ENCODE results near the gene TMEM169.

TMEM169 gene

GRCh38 chr2:216107320-216107719, 25.6 kb downstream of the TMEM169 start:
- TF ChIP-seq CTCF (IDR thresholded peaks at IDR 0.05; ENCODE audit: low read depth, low read length), result no peak
- no peaks in the 10 kb centered on the region for H3K9me3 ChIP-seq (ENCODE audit: severe bottlenecking)
- peak overlapping the region; percentile 95 for H3K27ac ChIP-seq
- peaks cover 26% of the 10 kb centered on the region for H3K36me3 ChIP-seq
- DNase-seq, result no peak
- H3K27me3 ChIP-seq (ENCODE audit: insufficient read depth, low read depth, severe bottlenecking), result no peaks in the 10 kb centered on the region
- peak overlapping the region; percentile 64 for H3K4me3 ChIP-seq (ENCODE audit: low read depth, low read length)

GRCh38 chr2:216107760-216108159, 26.0 kb downstream of the TMEM169 start:
- Histone ChIP-seq H3K36me3 (peaks cover 31% of the 10 kb centered on the region), H3K27ac (peak overlapping the region; percentile 95), H3K4me3 (ENCODE audit: low read depth, low read length) (peak overlapping the region; percentile 64), H3K27me3 (ENCODE audit: insufficient read depth, low read depth, severe bottlenecking) (no peaks in the 10 kb centered on the region), H3K9me3 (ENCODE audit: severe bottlenecking) (no peaks in the 10 kb centered on the region)
- TF ChIP-seq CTCF (IDR thresholded peaks at IDR 0.05; ENCODE audit: low read depth, low read length), result no peak
- peak; percentile 85 for DNase-seq

- Histone ChIP-seq H3K9me3 (ENCODE audit: severe bottlenecking) (no peaks in the 10 kb centered on the region), H3K27me3 (ENCODE audit: insufficient read depth, low read depth, severe bottlenecking) (no peaks in the 10 kb centered on the region), H3K27ac (peak overlapping the region; percentile 95), H3K4me3 (ENCODE audit: low read depth, low read length) (peak overlapping the region; percentile 64), H3K36me3 (peaks cover 37% of the 10 kb centered on the region)
- peak; percentile 66 for DNase-seq
- TF ChIP-seq CTCF (IDR thresholded peaks at IDR 0.05; ENCODE audit: low read depth, low read length), result no peak
These were observed 26.7 kb downstream of the TMEM169 start for GRCh38 chr2:216108310-216108966.

- peak; percentile 96 for DNase-seq
- peak within 1 kb of the TSS; percentile 70 for H3K4me3 ChIP-seq (ENCODE audit: low read depth, low read length)
- no peaks in the 10 kb centered on the region for H3K9me3 ChIP-seq (ENCODE audit: severe bottlenecking)
- H3K36me3 ChIP-seq, result peaks cover 45% of the 10 kb centered on the region
- H3K27ac ChIP-seq, result peak within 1 kb of the TSS; percentile 95
- no peaks in the 10 kb centered on the region for H3K27me3 ChIP-seq (ENCODE audit: insufficient read depth, low read depth, severe bottlenecking)
- TF ChIP-seq CTCF (IDR thresholded peaks at IDR 0.05; ENCODE audit: low read depth, low read length), result no peak
These were observed 27.5 kb downstream of the TMEM169 start, which contains the start of gene XRCC5 for GRCh38 chr2:216108967-216109921. TSS of gene XRCC5 (plus strand) at chr2:216109348. CDS start at chr2:216109437, 89 bp downstream.

- no peaks in the 10 kb centered on the region for H3K27me3 ChIP-seq (ENCODE audit: insufficient read depth, low read depth, severe bottlenecking)
- peak overlapping the region; percentile 70 for H3K4me3 ChIP-seq (ENCODE audit: low read depth, low read length)
- no peaks in the 10 kb centered on the region for H3K9me3 ChIP-seq (ENCODE audit: severe bottlenecking)
- DNase-seq, result no peak
- no peak for TF ChIP-seq CTCF (IDR thresholded peaks at IDR 0.05; ENCODE audit: low read depth, low read length)
- peak overlapping the region; percentile 95 for H3K27ac ChIP-seq
- peaks cover 50% of the 10 kb centered on the region for H3K36me3 ChIP-seq
These were observed 28.4 kb downstream of the TMEM169 start for GRCh38 chr2:216109962-216110614.

Data from WERI-Rb-1 (cell line).